ENCODE data around the gene FCHSD1. TPM values are rescaled to one million over a fixed set of nuclear protein-coding genes. Genes with fewer than 3 reads are reported as not detected.

FCHSD1 gene
- total and polyA plus RNA-seq, 2 of the 4 experiments (the other 2 are of a cell fraction), result 33.2 to 62.1 TPM

DNA sequence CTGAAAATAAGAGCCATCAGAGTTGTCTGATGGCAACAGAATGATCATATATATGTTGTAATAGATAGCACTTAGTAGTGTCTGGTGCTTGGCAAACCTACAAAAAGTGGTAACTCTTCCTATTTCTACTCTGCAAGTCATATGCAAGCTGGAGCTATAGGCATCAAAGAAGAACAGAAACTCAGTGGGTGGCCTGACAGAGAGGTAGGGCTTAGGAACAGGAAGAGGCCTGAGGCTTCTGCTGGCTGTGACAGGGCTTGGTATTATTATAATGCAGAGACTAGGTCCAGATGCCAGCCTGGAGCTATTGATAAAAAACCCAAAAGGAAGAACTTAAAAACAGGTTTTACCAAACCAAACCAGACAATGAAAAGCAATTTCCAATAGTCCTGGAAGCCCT lies 28.0 kb downstream of the FCHSD1 start:
- no peak overlapping the region for H3K14ac ChIP-seq (replicated peaks; ENCODE audit: low read depth, low read length)
- H2AFZ ChIP-seq (replicated peaks; ENCODE audit: low read length, poor library complexity), result no peak overlapping the region
- intact Hi-C loops (cut with micrococcal nuclease), result no loop called here
- 0 out of 2 replicates have a peak, but pooled peaks cover 3% of the 10 kb centered on the region for H3K4me1 ChIP-seq (ENCODE audit: control insufficient read depth, insufficient read depth, low read length)
- H3K4ac ChIP-seq (ENCODE audit: low read depth, low read length), result no peak overlapping the region
- H3K79me1 ChIP-seq (ENCODE audit: low read depth in 1 of 2, low read length in 2 of 2), result peaks cover 3 to 12% of the 10 kb centered on the region in 2 experiments; a peak in 3 of 4 replicates
- POLR2A ChIA-PET (ENCODE audit: unreplicated experiment), result no interaction called here
- no peak overlapping the region for H3K23ac ChIP-seq (ENCODE audit: low read depth, low read length)
- H3K36me3 ChIP-seq (ENCODE audit: control insufficient read depth, insufficient read depth, low read length), result peaks cover 45% of the 10 kb centered on the region
- no peak overlapping the region for H4K5ac ChIP-seq (ENCODE audit: low read depth, low read length)
- no peak overlapping the region for H2AK9ac ChIP-seq (replicated peaks; ENCODE audit: low read depth, low read length, poor library complexity)
- no peak overlapping the region for H3K18ac ChIP-seq (ENCODE audit: low read depth, low read length)
- H2BK20ac ChIP-seq (ENCODE audit: low read depth, low read length), result no peak overlapping the region
- TF ChIP-seq RAD21 (IDR thresholded peaks at IDR 0.05; ENCODE audit: low read length) (no peak), RCOR1 (IDR thresholded peaks at IDR 0.05; ENCODE audit: insufficient replicate concordance, low read length) (no peak), CEBPB (IDR thresholded peaks at IDR 0.05; ENCODE audit: low read depth, low read length) (no peak), FOS (IDR thresholded peaks at IDR 0.05; ENCODE audit: low read depth, low read length) (no peak), USF2 (IDR thresholded peaks at IDR 0.05; ENCODE audit: low read depth, low read length) (no peak), MAFK (IDR thresholded peaks at IDR 0.05; ENCODE audit: low read depth, low read length) (no peak), NFE2L2 (IDR thresholded peaks at IDR 0.05; ENCODE audit: low read depth, low read length) (no peak), POLR2A (IDR thresholded peaks at IDR 0.05; ENCODE audit: low read depth, low read length) (no peak), CHD1 (IDR thresholded peaks at IDR 0.05; ENCODE audit: low read depth, low read length) (no peak), MXI1 (IDR thresholded peaks at IDR 0.05; ENCODE audit: borderline replicate concordance, low read depth, low read length) (no peak), CTCF (conservative IDR thresholded peaks at IDR 0.05; ENCODE audit: low read depth, low read length) (no peak), SMC3 (IDR thresholded peaks at IDR 0.05; ENCODE audit: low read depth, low read length) (no peak), MAZ (IDR thresholded peaks at IDR 0.05; ENCODE audit: borderline replicate concordance, low read depth, low read length) (no peak), ELK1 (IDR thresholded peaks at IDR 0.05; ENCODE audit: borderline replicate concordance, low read depth, low read length) (no peak), RFX5 (IDR thresholded peaks at IDR 0.05; ENCODE audit: low read depth, low read length) (no peak)
- no peak overlapping the region for H2BK15ac ChIP-seq (ENCODE audit: low read depth, low read length)
- H2AK5ac ChIP-seq (ENCODE audit: low read depth, low read length), result no peak overlapping the region
- no peak overlapping the region for H3K4me3 ChIP-seq (ENCODE audit: insufficient read depth, low read depth, low read length)
- peaks cover 7% of the 10 kb centered on the region for H3K9me1 ChIP-seq (ENCODE audit: insufficient read depth, low read length)
- no peak overlapping the region for H4K8ac ChIP-seq (ENCODE audit: low read depth in 2 of 2, low read length in 2 of 2)
- H3K9ac ChIP-seq (ENCODE audit: low read depth, low read length), result no peak overlapping the region
- no peaks in the 10 kb centered on the region for H3K9me3 ChIP-seq (ENCODE audit: control insufficient read depth, insufficient read depth, low read length)
- no peak overlapping the region for H3K4me2 ChIP-seq (ENCODE audit: low read depth, low read length)
- H2BK5ac ChIP-seq (ENCODE audit: low read depth, low read length, poor library complexity, severe bottlenecking), result no peak overlapping the region
- H3K27ac ChIP-seq (ENCODE audit: insufficient read depth, low read length), result no peak overlapping the region
- BruUV-seq (replicated peaks), result no TSS peak
- in situ Hi-C loops (cut with MboI; ENCODE audit: low sequenced_read_pairs), result no loop called here
- no peaks in the 10 kb centered on the region; the same call in 1 of the 2 replicates for H4K20me1 ChIP-seq (ENCODE audit: insufficient read depth, low read length)
- DNase-seq (no peak), ATAC-seq (ENCODE audit: low read depth) (no peak)
- no peak overlapping the region for H4K91ac ChIP-seq (ENCODE audit: insufficient read depth, low read depth, low read length)
- dilution Hi-C loops (cut with HindIII; ENCODE audit: low sequenced_read_pairs, unreplicated experiment), result no loop called here
- H3K56ac ChIP-seq (ENCODE audit: extremely low read depth, insufficient read depth, low read length), result no peak overlapping the region
- H2BK120ac ChIP-seq (ENCODE audit: low read depth, low read length), result no peak overlapping the region
- CTCF ChIA-PET, result no interaction called here
- no peaks in the 10 kb centered on the region for H3K27me3 ChIP-seq (ENCODE audit: control insufficient read depth, insufficient read depth, low read length)

All from IMR-90 (cell line).